ENCODE results near the gene SLFN11.
"Not testable (repeated sequence)": the region's sequence is repeated elsewhere in the genome, so short reads cannot be mapped to it uniquely, and the experiment has no call there.

SLFN11 gene

DNA sequence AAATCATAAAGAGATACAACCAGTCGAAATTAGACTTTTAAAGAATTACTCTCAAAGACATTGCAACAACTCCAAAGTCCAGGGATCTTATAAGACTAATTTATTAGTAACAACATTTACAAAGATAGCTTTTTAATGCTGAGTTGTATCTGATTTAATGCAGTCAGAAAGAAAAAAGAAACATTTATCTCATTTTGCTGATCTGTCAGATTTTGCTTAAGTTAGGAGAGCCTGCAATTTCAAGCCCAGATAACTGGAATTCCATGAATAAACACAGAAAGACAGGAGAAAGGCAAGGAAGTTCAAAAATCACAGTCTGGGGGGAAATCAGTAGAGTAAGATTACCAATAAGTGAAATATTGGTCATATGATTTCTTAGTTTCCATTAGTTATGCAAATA is 22.9 kb downstream of the SLFN11 start:
- DNase-seq: no peak

DNA sequence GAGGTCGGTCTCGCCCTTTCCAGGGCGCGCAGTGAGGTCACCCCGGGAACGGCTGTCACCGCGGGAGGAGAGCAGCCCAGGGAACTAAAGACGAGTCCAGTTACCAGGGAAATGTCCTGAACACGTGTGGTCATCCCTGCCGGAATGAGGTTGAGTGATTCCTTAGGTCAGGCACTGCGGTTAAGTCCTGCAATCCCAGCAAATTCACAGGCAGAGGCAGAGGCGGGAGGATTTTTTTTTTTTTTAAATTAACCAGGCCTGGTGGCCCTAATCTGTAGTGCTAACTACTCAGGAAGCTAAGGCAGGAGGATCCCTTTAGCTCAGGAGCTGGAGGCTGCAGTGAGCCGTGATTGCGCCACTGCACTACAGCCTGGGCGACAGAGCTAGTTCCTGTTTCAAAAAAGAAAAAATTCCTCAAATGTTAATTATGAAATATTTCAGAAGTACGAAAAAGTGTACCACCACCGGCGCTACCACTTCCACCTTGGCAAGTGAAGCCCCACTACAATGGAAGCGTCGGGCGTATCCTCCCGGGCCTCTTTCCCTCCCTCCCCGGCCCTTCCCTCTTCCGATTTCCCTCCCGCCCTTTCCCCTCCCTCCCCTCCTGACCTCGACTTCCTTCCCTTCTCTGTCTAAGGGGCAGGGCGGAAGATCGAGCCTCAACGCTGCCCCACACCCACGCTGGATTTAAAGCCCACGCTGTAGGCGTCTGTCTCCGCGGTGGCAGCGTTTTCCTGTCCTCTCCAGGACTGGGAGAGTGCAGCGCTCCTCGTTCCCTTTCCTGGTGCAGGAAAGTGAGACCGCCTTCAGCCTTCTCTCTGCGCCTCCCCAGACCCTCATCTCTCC is 27.3 kb downstream of the SLFN11 start:
- DNase-seq: peak; percentile 50

DNA sequence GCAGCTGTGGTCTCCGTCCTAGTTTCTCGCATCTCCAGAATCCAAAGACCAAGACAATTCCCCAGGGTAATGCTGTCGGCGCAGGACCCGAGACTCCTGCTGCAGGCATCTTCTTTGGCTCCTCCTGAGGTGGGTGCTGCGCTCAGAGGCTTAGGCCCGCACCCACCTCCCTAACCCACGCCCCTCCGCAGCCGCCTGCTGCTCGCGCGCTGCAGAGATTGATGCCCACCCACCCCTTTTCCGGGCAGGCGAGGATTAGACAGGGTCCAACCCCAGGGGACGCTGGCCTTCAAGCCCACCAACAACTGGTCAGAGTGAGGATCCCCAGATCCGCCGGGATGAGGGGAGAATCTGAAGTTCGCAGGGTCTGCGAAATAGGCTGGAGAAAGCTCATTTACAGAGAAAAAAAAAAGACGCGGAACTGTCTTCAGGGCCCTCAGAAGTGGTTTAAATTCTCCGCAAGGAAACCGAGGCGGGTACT is 27.9 kb downstream of the SLFN11 start:
- no peak for DNase-seq

DNA sequence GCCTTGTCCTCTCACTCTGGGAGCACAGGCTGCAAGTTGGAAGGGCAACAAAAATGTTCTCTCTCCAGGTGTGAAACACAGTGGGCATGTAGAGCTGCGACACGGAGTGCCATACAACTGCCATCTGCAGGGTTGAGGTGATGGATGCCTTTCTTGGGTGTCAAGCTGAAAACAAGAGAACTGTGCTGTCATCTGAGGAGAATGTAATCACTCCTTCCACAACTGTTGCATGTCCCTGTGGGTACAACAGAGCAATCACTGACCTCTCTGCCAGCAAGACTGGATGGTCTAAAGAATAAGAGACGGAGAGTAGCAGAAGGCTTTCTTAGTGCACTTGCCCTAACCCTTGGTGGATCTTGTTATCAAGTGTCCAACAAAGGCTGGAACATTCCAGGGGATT is 29.2 kb downstream of the SLFN11 start:
- DNase-seq: no peak

DNA sequence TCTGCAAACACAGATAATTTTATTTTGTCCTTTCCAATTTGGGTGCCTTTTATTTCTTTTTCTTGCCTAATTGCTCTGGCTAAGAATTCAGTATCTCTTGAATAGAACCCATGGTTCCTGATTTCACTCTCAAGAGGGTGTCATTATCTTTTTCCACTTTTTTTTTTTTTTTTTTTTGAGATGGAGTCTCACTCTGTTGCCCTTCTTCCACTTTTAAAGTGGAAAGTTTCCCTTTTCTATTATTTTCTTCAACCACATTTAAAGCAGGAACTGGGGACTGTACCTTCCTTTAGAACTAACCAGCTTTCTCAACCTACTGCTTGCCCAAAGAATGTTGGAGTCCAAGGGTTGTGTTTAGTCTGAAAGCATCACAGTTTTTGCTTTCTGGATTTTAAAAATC is 31.1 kb downstream of the SLFN11 start:
- no peak for DNase-seq

DNA sequence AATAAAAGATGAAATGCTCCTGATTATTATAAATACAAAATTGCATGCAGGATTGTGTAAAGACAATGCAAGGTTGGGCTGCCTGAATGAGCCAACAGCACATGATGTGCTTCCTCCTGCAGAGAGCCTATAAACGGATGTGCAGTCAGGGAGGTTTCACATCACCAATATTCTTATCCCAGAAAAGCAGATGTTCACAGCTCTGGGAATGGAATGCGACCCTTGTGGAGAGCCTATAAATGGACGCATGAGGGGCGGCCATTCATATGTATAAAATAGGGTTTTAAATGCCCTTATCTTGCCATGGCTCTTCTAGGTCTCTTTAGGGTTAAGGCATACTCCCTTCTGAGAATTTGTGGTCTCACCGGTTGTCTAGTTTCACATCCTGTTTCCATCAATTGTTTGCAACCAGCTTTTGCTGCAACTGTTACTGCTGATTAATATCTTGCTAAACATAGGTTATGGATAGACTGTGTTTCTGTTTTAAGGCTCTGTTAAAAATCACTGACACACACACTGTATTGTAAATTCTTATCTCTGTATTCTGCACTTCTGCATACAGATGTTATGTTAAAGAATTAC is 31.9 kb downstream of the SLFN11 start:
- DNase-seq: no peak

DNA sequence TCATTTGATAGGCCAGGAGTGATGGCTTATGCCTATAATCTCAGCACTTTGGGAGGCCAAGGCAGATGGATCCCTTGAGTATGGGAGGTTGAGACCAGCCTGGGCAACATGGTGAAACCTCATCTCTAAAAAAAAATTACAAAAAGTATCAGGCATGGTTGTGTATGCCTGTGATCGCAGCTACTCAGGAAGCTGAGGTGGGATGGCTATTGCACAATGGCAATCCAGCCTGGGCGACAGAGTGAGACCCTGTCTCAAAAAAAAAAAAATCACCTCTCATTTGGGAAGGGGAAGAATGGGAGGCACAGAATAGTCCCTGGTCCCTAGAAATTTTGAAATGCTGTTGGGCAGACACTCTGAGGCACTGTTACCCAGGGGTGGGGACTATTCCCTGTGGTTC is 35.2 kb downstream of the SLFN11 start:
- DNase-seq: no peak

DNA sequence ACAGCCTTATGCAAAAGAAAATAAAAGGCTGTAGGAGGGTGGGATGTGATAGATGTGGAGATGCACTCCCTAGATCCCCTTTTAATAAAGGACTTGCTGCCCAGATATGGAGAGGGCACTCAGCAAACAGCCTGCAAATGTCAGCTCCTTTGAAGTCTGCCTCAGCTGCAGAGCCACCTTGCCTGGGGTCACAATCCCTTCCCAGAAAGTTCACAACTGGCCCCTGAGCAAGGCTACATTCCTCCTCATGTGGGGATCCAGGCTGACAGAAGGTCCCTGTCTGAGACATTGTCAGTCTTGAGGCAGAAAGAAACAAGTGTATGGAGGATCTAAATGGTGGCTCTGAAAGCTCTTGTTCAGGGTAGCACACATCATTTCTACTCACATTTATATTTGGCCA is 36.1 kb downstream of the SLFN11 start:
- DNase-seq: no peak

DNA sequence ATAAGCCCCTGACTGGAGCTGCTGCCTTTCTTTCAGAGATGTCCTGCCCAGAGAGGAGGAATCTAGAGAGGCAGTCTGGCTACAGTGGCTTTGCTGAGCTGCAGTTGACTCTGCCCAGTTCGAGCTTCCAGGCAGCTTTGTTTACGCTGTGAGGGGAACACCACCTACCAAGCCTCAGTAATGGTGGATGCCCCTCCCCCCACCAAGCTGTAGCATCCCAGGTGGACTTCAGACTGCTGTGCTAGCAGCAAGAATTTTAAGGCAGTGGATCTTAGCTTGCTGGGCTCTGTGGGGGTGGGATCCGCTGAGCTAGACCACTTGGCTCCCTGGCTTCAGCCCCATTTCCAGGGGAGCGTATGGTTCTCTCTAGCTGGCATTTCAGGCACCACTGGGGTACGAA is 39.8 kb downstream of the SLFN11 start:
- DNase-seq: not testable (repeated sequence)

DNA sequence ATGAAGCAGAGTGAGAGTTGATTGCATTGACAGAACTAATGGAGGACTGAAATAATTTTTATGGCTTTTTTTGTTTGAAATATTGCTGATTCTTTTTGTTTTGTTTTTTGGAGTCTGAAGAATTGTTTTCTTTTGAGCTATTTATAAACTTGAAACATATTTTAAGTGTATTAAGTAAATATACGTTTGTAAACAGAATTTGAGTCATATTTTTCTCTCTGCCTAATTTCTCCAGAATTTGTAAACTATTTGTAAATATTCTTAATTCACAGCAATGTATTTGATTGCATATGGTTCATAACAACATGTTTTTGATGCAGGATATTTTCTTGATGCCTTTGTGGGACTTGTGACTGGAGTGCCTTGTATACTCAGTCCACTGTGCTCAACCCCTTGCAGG is 50.7 kb downstream of the SLFN11 start:
- no peak for DNase-seq

DNA sequence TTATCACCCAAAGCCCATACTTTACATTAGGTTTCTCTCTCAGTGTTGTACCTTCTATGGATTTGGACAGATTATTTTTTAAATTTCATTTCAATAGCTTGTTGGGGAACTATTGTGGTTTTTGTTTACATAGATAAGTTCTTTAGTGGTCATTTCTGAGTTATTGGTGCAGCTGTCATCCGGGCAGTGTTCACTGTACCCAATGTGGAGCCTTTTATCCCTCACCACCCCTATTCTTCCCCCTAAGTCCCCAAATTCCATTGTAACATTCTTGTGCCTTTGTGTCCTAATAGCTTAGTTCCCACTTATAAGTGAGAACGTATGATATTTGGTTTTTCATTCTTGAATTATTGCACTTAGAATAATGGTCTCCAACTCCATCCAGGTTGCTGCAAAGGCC is 57.5 kb downstream of the SLFN11 start:
- no peak for DNase-seq

DNA sequence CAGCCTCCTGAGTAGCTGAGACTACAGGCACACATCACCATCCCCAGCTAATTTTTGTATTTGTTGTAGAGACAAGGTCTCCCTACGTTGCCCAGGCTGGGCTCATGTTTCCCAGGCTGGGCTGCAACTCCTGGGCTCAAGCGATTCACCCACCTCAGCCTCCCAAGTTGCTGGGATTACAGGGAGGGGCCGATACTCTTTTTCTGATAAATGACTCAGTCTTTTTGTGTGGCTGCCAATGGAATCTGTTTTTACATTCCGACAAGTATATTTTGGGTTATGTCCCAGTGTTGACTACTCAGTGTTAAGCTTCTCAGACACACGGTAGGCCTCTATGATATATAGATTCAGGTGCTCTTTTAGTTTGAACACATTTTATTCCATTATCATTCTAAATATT is 58.1 kb downstream of the SLFN11 start:
- DNase-seq: peak; percentile 94

DNA sequence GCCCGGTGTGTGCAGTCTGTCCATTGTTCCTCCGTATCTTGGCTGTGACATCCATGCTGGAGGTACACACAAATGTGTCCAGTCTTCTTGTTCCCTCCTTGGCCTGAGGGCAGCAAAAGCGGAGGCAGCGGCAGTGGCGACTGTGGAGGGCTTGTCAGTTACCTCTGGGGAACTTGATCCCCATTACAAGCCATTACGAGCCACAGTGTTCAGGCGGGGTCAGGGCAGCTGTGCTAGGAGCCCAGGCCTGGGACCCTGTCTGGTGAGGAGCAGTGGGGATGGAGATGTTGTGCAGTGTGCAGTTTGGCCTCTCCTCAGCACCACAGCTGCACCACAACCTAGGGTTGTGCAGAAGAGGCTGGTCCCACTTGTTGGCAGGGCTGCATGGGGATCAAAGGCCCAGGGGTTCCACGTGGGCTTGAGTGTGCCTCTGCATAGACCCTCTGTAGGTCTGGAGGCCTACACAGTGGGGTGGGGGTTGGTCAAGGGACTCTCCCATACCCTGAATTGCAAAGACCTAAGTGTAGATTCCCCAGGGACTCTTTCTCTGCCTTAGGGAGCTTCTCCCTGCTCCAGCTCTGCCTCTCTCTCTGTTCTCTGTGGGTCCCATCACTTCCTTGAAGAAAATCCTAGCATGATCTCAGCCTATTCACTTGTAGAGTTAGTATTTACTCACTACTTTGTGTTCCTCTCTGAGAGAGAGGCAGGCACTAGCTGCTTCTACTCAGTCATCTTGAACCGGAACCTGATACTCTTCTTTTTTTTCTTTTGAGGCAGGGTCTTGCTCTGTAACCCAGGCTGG is 58.8 kb downstream of the SLFN11 start:
- peak; percentile 9 for DNase-seq

DNA sequence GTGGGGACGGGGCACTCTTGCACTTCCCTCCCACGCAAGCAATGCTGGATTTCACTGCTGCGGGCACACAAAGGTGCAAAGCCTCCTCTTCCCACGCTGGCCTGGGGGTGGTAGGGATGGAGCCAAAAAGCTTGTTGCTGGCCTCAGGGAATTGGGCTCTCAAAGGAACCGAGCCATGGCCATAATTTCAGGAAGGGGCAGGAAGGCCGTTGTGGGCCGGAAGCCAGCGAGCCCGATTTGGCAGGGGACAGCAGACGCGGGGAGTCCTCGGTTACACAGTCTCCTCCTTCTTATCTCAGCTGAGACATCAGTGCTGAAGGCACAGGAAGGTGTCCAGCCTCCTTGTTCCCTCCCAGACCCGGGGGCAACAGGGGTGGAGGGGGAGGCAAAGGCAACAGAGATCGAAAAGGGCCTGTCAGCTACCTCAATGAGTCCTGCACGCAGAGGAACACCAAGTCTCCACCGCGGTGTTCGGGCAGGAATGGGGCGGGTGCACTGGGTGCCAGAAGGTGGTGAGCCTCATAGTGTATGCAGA is 59.5 kb downstream of the SLFN11 start:
- no peak for DNase-seq

DNA sequence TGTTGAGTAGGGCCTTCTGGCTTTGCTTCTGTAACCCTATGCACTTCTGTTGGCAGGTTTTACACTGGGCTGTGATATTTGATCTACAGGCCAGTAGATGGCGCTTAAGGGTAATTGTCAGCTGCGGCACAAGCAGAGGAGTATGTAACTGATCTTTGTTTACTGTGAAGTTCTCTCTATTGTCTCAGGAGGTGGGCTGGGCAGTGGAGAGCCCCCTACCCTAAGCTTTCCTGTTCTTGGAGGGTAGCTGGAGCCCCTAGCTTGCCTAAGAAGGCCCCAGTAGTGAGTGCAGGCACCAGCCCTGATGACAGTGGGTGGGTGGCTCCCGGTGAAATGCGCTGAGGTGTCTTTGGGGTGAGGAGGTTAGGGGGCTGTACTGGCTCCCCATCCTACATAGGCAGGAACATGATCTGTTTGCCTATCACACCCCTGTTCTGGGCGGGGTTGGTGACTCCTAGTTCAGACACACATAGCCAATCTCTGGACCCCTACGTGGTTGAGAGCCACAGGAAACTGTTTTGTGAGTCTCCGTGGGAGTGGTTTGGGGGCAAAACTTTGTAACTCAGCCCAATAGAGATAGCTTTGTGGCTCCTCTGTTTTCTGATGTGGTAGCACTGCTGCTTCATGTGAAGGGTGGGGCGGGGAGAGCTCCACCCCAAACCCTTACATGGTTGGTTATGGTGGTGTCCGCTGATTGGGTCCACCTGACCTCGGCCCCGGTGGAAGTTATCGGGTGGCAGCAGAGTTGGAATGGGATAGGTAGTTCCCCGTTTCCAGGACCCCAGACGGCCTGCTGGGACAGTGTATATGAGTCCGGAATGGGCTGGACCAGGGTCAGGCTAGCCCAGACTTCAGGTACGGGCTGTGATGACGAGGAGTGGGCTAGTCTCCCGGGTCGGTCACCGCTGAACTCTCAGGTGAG is 60.4 kb downstream of the SLFN11 start:
- peak; percentile 65 for DNase-seq

DNA sequence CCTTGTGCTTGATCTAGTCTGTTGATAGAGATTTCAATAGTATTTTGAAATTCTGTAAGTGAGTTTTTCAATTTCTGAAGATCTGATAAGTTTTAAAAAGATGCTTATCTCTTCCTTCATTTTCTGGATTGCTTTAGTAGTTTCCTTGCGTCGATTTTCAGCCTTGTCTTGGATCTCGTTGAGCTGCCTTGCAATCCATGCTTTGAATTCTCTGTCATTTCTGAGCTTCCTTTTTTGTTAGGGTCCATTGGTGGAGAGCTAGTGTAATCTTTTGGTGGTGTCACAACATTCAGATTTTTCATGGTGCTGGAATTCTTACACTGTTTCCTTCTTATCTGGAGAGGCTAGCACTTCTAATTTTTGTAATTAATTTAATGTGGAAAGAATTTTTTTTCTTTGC is 61.1 kb downstream of the SLFN11 start:
- DNase-seq: no peak

DNA sequence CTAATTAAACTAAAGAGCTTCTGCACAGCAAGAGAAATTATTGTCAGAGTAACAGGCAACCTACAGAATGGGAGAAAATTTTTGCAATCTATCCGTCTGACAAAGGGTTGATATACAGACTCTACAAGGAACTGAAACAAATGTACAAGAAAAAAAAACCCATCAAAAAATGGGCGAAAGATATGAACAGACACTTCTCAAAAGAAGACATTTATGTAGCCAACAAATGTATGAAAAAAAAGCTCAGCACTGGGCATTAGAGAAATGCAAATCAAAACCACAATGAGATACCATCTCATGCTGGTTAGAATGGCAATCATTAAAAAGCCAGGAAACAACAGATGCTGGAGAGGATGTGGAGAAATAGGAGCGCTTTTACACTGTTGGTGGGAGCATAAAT is 64.1 kb downstream of the SLFN11 start:
- DNase-seq: not testable (repeated sequence)
